ENCODE measurements around the gene PCSK1N.

PCSK1N gene

GRCh38 chrX:48826876-48827653 is 8.3 kb downstream of the PCSK1N start:
- no peaks in the 10 kb centered on the region for H3K27me3 ChIP-seq (ENCODE audit: insufficient read depth, low read length, poor library complexity, severe bottlenecking)
- H3K9me2 ChIP-seq (replicated peaks; ENCODE audit: low read depth, low read length) = no peaks in the 10 kb centered on the region
- H3K4me3 ChIP-seq (ENCODE audit: low read length, poor library complexity, severe bottlenecking) = no peak overlapping the region
- no peak overlapping the region for H3K9ac ChIP-seq (ENCODE audit: low read depth, low read length, poor library complexity, severe bottlenecking)
- H4K20me1 ChIP-seq (ENCODE audit: insufficient read depth, low read length, poor library complexity, severe bottlenecking) = no peaks in the 10 kb centered on the region
- H3K79me2 ChIP-seq (ENCODE audit: insufficient read depth, low read length) = no peaks in the 10 kb centered on the region
- no peaks in the 10 kb centered on the region for H3F3A ChIP-seq (ENCODE audit: low read depth)
- H3K36me3 ChIP-seq (ENCODE audit: insufficient read depth, low read length) = peaks cover 3% of the 10 kb centered on the region; the same call in 1 of the 2 replicates
- TF ChIP-seq, protein P1, sequence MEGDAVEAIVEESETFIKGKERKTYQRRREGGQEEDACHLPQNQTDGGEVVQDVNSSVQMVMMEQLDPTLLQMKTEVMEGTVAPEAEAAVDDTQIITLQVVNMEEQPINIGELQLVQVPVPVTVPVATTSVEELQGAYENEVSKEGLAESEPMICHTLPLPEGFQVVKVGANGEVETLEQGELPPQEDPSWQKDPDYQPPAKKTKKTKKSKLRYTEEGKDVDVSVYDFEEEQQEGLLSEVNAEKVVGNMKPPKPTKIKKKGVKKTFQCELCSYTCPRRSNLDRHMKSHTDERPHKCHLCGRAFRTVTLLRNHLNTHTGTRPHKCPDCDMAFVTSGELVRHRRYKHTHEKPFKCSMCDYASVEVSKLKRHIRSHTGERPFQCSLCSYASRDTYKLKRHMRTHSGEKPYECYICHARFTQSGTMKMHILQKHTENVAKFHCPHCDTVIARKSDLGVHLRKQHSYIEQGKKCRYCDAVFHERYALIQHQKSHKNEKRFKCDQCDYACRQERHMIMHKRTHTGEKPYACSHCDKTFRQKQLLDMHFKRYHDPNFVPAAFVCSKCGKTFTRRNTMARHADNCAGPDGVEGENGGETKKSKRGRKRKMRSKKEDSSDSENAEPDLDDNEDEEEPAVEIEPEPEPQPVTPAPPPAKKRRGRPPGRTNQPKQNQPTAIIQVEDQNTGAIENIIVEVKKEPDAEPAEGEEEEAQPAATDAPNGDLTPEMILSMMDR (conservative IDR thresholded peaks at IDR 0.05; ENCODE audit: low read length) = no peak
- no peak for TF ChIP-seq EZH2phosphoT487 (IDR thresholded peaks at IDR 0.05; ENCODE audit: borderline replicate concordance)
- H3K9me3 ChIP-seq (ENCODE audit: insufficient read depth, low read depth, low read length) = no peaks in the 10 kb centered on the region
- no peaks in the 10 kb centered on the region for H3K4me1 ChIP-seq (ENCODE audit: insufficient read depth, low read length, poor library complexity, severe bottlenecking)
- no peak overlapping the region for H3K4me2 ChIP-seq (ENCODE audit: low read depth, low read length, poor library complexity, severe bottlenecking)
- H2AFZ ChIP-seq (ENCODE audit: low read length) = no peak overlapping the region

GRCh38 chrX:48826135-48826875 is 9.1 kb downstream of the PCSK1N start, which contains the start of gene ERAS:
Gene ERAS, plus strand, starts transcription at chrX:48826513. Its CDS starts 2,611 bp downstream, at chrX:48829124.
- Histone ChIP-seq H3K27me3 (ENCODE audit: insufficient read depth, low read length, poor library complexity, severe bottlenecking) (no peaks in the 10 kb centered on the region), H4K20me1 (ENCODE audit: insufficient read depth, low read length, poor library complexity, severe bottlenecking) (no peaks in the 10 kb centered on the region), H3K9ac (ENCODE audit: low read depth, low read length, poor library complexity, severe bottlenecking) (no peak within 1 kb of the TSS), H3K9me2 (replicated peaks; ENCODE audit: low read depth, low read length) (no peaks in the 10 kb centered on the region), H3K4me3 (ENCODE audit: low read length, poor library complexity, severe bottlenecking) (no peak within 1 kb of the TSS), H3K9me3 (ENCODE audit: insufficient read depth, low read depth, low read length) (no peaks in the 10 kb centered on the region), H2AFZ (ENCODE audit: low read length) (no peak within 1 kb of the TSS), H3K4me1 (ENCODE audit: insufficient read depth, low read length, poor library complexity, severe bottlenecking) (no peaks in the 10 kb centered on the region), H3K4me2 (ENCODE audit: low read depth, low read length, poor library complexity, severe bottlenecking) (no peak within 1 kb of the TSS), H3K79me2 (ENCODE audit: insufficient read depth, low read length) (no peaks in the 10 kb centered on the region), H3F3A (ENCODE audit: low read depth) (no peaks in the 10 kb centered on the region), H3K36me3 (ENCODE audit: insufficient read depth, low read length) (peaks cover 3% of the 10 kb centered on the region; the same call in 1 of the 2 replicates)
- TF ChIP-seq, protein P1 (conservative IDR thresholded peaks at IDR 0.05; ENCODE audit: low read length) = no peak
- no peak for TF ChIP-seq EZH2phosphoT487 (IDR thresholded peaks at IDR 0.05; ENCODE audit: borderline replicate concordance)

- H3K9ac ChIP-seq (ENCODE audit: low read depth, low read length, poor library complexity, severe bottlenecking) = no peak overlapping the region
Observed at GRCh38 chrX:48824066-48824465, 11.3 kb downstream of the PCSK1N start.

More at GRCh38 chrX:48824066-48824465, 11.3 kb downstream of the PCSK1N start:
- no peaks in the 10 kb centered on the region for H3K9me2 ChIP-seq (replicated peaks; ENCODE audit: low read depth, low read length)
- H3K79me2 ChIP-seq (ENCODE audit: insufficient read depth, low read length) = no peaks in the 10 kb centered on the region
- no peaks in the 10 kb centered on the region for H3K4me1 ChIP-seq (ENCODE audit: insufficient read depth, low read length, poor library complexity, severe bottlenecking)
- TF ChIP-seq EZH2phosphoT487 (IDR thresholded peaks at IDR 0.05; ENCODE audit: borderline replicate concordance) = no peak
- TF ChIP-seq, protein P1 (conservative IDR thresholded peaks at IDR 0.05; ENCODE audit: low read length) = no peak
- no peaks in the 10 kb centered on the region for H4K20me1 ChIP-seq (ENCODE audit: insufficient read depth, low read length, poor library complexity, severe bottlenecking)
- H3K36me3 ChIP-seq (ENCODE audit: insufficient read depth, low read length) = peaks cover 3% of the 10 kb centered on the region; the same call in 1 of the 2 replicates
- no peaks in the 10 kb centered on the region for H3K27me3 ChIP-seq (ENCODE audit: insufficient read depth, low read length, poor library complexity, severe bottlenecking)
- no peak overlapping the region for H2AFZ ChIP-seq (ENCODE audit: low read length)
- no peaks in the 10 kb centered on the region for H3K9me3 ChIP-seq (ENCODE audit: insufficient read depth, low read depth, low read length)
- no peaks in the 10 kb centered on the region for H3F3A ChIP-seq (ENCODE audit: low read depth)
- H3K4me3 ChIP-seq (ENCODE audit: low read length, poor library complexity, severe bottlenecking) = no peak overlapping the region
- H3K4me2 ChIP-seq (ENCODE audit: low read depth, low read length, poor library complexity, severe bottlenecking) = no peak overlapping the region

Data from Loucy (cell line).